Measurements from ENCODE around the gene CPT2. TPM values are rescaled to one million over a fixed set of nuclear protein-coding genes. Genes with fewer than 3 reads are reported as not detected.
"Not testable (repeated sequence)": the region's sequence is repeated elsewhere in the genome, so short reads cannot be mapped to it uniquely, and the experiment has no call there.

CPT2 gene
- total RNA-seq, 1 donor from 2014 or later = 14.1 TPM

GRCh38 chr1:53198241-53198651 is 1.6 kb downstream of the CPT2 start:
- DNase-seq (ENCODE audit: low read depth) = no peak

GRCh38 chr1:53203466-53203865 is 6.8 kb downstream of the CPT2 start:
- H3K27me3 ChIP-seq (ENCODE audit: control insufficient read depth, insufficient read depth, low read length) = no peaks in the 10 kb centered on the region
- TF ChIP-seq, protein P1, sequence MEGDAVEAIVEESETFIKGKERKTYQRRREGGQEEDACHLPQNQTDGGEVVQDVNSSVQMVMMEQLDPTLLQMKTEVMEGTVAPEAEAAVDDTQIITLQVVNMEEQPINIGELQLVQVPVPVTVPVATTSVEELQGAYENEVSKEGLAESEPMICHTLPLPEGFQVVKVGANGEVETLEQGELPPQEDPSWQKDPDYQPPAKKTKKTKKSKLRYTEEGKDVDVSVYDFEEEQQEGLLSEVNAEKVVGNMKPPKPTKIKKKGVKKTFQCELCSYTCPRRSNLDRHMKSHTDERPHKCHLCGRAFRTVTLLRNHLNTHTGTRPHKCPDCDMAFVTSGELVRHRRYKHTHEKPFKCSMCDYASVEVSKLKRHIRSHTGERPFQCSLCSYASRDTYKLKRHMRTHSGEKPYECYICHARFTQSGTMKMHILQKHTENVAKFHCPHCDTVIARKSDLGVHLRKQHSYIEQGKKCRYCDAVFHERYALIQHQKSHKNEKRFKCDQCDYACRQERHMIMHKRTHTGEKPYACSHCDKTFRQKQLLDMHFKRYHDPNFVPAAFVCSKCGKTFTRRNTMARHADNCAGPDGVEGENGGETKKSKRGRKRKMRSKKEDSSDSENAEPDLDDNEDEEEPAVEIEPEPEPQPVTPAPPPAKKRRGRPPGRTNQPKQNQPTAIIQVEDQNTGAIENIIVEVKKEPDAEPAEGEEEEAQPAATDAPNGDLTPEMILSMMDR (IDR thresholded peaks at IDR 0.05; ENCODE audit: insufficient read depth, low read length, poor library complexity, severe bottlenecking) = no peak
- peaks cover 5% of the 10 kb centered on the region for H3K36me3 ChIP-seq (ENCODE audit: control insufficient read depth, insufficient read depth, low read length)
- H3K4me3 ChIP-seq (ENCODE audit: low read depth, low read length) = no peak overlapping the region
- no peak for DNase-seq (ENCODE audit: low read depth)

More at GRCh38 chr1:53198241-53198651, 1.6 kb downstream of the CPT2 start:
- no peaks in the 10 kb centered on the region for H3K27me3 ChIP-seq (ENCODE audit: control insufficient read depth, insufficient read depth, low read length)
- H3K36me3 ChIP-seq (ENCODE audit: control insufficient read depth, insufficient read depth, low read length) = peaks cover 2% of the 10 kb centered on the region
- TF ChIP-seq, protein P1 (IDR thresholded peaks at IDR 0.05; ENCODE audit: insufficient read depth, low read length, poor library complexity, severe bottlenecking) = no peak
- no peak overlapping the region for H3K4me3 ChIP-seq (ENCODE audit: low read depth, low read length)

- DNase-seq (ENCODE audit: low read depth); H3K4me3 ChIP-seq (ENCODE audit: low read depth, low read length); H3K36me3 ChIP-seq (ENCODE audit: control insufficient read depth, insufficient read depth, low read length); H3K27me3 ChIP-seq (ENCODE audit: control insufficient read depth, insufficient read depth, low read length): not testable (repeated sequence)
Measured at GRCh38 chr1:53205496-53205895, 8.9 kb downstream of the CPT2 start.

GRCh38 chr1:53206083-53206685 is 9.6 kb downstream of the CPT2 start:
- not testable (repeated sequence) for H3K27me3 ChIP-seq (ENCODE audit: control insufficient read depth, insufficient read depth, low read length); DNase-seq (ENCODE audit: low read depth); H3K4me3 ChIP-seq (ENCODE audit: low read depth, low read length); H3K36me3 ChIP-seq (ENCODE audit: control insufficient read depth, insufficient read depth, low read length)

DNA sequence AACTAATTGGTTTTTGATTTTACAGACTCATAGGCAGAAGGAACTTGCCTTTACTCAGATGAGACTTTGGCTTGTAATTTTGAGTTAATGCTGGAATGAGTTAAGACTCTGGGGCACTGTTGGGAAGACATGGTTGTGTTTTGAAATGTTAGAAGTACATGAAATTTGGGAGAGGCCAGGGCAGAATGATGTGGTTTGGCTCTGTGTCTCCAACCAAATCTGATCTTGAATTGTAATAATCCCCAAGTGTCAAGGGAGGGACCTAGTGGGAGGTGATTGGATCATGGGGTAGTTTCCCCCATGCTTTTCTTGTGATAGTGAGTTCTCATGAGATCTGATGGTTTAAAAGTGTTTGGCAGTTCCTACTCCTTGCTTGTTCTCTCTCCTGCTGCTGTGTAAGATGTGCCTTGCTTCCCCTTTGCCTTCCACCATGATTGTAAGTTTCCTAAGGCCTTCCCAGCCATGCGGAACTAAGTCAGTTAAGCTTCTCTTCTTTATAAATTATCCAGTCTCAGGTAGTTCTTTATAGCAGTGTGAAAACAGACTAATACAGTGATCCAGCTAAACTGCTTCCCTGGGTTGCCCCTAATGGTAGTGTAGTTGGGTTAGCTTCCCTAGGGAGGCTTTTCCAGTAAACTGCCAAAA is 10.2 kb downstream of the CPT2 start:
- H3K27me3 ChIP-seq (ENCODE audit: control insufficient read depth, insufficient read depth, low read length) = no peaks in the 10 kb centered on the region
- DNase-seq (ENCODE audit: low read depth) = no peak
- TF ChIP-seq, protein P1 (IDR thresholded peaks at IDR 0.05; ENCODE audit: insufficient read depth, low read length, poor library complexity, severe bottlenecking) = no peak
- peaks cover 5% of the 10 kb centered on the region for H3K36me3 ChIP-seq (ENCODE audit: control insufficient read depth, insufficient read depth, low read length)
- no peak overlapping the region for H3K4me3 ChIP-seq (ENCODE audit: low read depth, low read length)

DNA sequence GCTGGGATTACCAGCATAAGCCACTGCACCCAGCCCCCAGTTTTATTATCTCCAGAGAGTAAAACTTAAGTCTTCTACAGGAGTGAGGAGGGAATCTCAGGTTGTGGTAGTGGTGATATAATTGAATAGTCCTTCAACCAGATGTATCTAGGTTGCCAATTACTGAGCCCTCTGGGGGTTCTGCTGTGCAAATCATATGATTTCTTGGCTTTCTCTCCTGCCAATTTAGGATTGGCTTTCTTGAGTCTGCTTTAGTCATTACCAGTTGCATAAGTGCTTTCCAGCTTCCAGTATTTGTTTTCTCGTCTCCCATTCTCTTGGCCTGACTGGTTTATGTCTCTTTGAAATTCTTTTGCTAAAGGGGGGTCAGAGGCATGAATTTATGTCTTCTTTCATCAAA is 11.1 kb downstream of the CPT2 start:
- H3K27me3 ChIP-seq (ENCODE audit: control insufficient read depth, insufficient read depth, low read length) = no peaks in the 10 kb centered on the region
- peaks cover 3% of the 10 kb centered on the region for H3K36me3 ChIP-seq (ENCODE audit: control insufficient read depth, insufficient read depth, low read length)
- DNase-seq (ENCODE audit: low read depth) = no peak
- TF ChIP-seq, protein P1 (IDR thresholded peaks at IDR 0.05; ENCODE audit: insufficient read depth, low read length, poor library complexity, severe bottlenecking) = no peak
- no peak overlapping the region for H3K4me3 ChIP-seq (ENCODE audit: low read depth, low read length)

DNA sequence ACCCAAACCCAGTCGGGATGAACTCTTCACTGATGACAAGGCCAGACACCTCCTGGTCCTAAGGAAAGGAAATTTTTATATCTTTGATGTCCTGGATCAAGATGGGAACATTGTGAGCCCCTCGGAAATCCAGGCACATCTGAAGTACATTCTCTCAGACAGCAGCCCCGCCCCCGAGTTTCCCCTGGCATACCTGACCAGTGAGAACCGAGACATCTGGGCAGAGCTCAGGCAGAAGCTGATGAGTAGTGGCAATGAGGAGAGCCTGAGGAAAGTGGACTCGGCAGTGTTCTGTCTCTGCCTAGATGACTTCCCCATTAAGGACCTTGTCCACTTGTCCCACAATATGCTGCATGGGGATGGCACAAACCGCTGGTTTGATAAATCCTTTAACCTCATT is 13.7 kb downstream of the CPT2 start:
- H3K27me3 ChIP-seq (ENCODE audit: control insufficient read depth, insufficient read depth, low read length) = no peaks in the 10 kb centered on the region
- TF ChIP-seq, protein P1 (IDR thresholded peaks at IDR 0.05; ENCODE audit: insufficient read depth, low read length, poor library complexity, severe bottlenecking) = no peak
- no peak overlapping the region for H3K4me3 ChIP-seq (ENCODE audit: low read depth, low read length)
- no peak for DNase-seq (ENCODE audit: low read depth)
- H3K36me3 ChIP-seq (ENCODE audit: control insufficient read depth, insufficient read depth, low read length) = peaks cover 3% of the 10 kb centered on the region

All from kidney epithelial cell (primary cell).